Suprapubic skin (tissue), 4 donors: Measurements from ENCODE around the gene ZNF281. TPM values are rescaled to one million over a fixed set of nuclear protein-coding genes. Genes with fewer than 3 reads are reported as not detected.

Source experiments
- DNase-seq, 2 donors: peaks; one replicate each; pipeline ENCODE4 v3.0.0-alpha.2; 2019; ENCODE audit warnings: low spot score in 2 of 2
- H3K27ac ChIP-seq: fragments of 200-600 bp; sonication (generic); one replicate; pipeline ENCODE4 v1.5.1; 2019
- H3K27me3 ChIP-seq: fragments of 200-600 bp; sonication (generic); one replicate; pipeline ENCODE4 v1.5.1; 2019
- H3K36me3 ChIP-seq: fragments of 200-600 bp; sonication (generic); one replicate; pipeline ENCODE4 v1.5.1; 2019
- H3K4me1 ChIP-seq: fragments of 200-600 bp; sonication (generic); one replicate; pipeline ENCODE4 v1.5.1; 2019
- H3K4me3 ChIP-seq: fragments of 200-600 bp; sonication (generic); one replicate; pipeline ENCODE4 v1.5.1; 2019; ENCODE audit warnings: mild to moderate bottlenecking
- H3K9me3 ChIP-seq: fragments of 200-600 bp; sonication (generic); one replicate; pipeline ENCODE4 v1.5.1; 2019
- CTCF ChIP-seq, 2 donors: fragments of 200-600 bp in 1 of 2; fragments of 450-650 bp in 1 of 2; sonication (generic) in 1 of 2; IDR thresholded peaks; one replicate each; pipeline ENCODE4 v1.5.1; 2016 to 2019; ENCODE audit warnings: antibody characterized with exemption in 2 of 2, mild to moderate bottlenecking in 1 of 2, moderate library complexity in 1 of 2
- EP300 ChIP-seq: sonication (generic); formaldehyde crosslinking; IDR thresholded peaks from one replicate; pipeline ENCODE4 v1.6.1; 2017; ENCODE audit warnings: antibody characterized with exemption
- POLR2A ChIP-seq, 2 donors: fragments of 450-650 bp; IDR thresholded peaks; one replicate each; pipeline ENCODE4 v1.6.1; 2017; ENCODE audit warnings: antibody characterized with exemption in 2 of 2, mild to moderate bottlenecking in 2 of 2, moderate library complexity in 2 of 2
- POLR2AphosphoS5 ChIP-seq, 3 donors: sonication (generic); formaldehyde crosslinking; IDR thresholded peaks; one replicate each; pipeline ENCODE4 v1.6.1; 2017; ENCODE audit warnings: antibody characterized with exemption in 3 of 3
- WGBS: methylation state at CpG from one replicate; pipeline ENCODE4 v1.1.5; 2018; 5-methylcytosine and 5-hydroxymethylcytosine counted together
- total RNA-seq, 4 donors: library from RNA; depleted of rRNA; stranded (reverse); fragments of >200 nt; gene quantifications; one replicate each; pipeline ENCODE4 v1.1.0, GENCODE V29; 2016

The ZNF281 gene
- total RNA-seq, 4 donors from 2014 or later = 4.5 to 9.4 (median 8.2) TPM

DNA sequence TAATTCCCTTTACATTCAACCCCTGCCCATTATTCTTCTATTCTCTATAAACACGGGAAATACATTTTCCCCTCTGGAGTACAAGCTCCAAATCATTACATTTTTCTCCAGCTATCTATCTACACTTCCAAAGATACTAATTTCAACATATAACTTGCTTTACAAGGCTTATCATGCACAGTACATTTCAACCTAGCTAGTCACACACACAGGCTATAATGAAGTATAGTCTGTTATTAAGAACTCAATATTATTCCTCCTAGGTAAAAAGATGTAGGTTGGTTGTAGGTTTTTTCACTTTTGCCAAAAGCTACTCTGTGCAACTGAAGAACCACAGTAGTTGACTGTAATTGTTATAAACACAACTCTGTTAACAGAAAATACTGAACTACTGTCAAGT, 8.1 kb downstream of the ZNF281 start:
- H3K36me3 ChIP-seq = no peaks in the 10 kb centered on the region
- H3K4me3 ChIP-seq = no peak overlapping the region
- no peaks in the 10 kb centered on the region for H3K27me3 ChIP-seq
- no peak for DNase-seq
- WGBS = 96% methylated on average over 1 of the region's 1 CpG
- no peak overlapping the region for H3K27ac ChIP-seq
- no peaks in the 10 kb centered on the region for H3K9me3 ChIP-seq
- H3K4me1 ChIP-seq = peaks cover under 1% of the 10 kb centered on the region
- TF ChIP-seq POLR2AphosphoS5 (IDR thresholded peaks at IDR 0.05) (no peak), POLR2A (IDR thresholded peaks at IDR 0.05) (no peak), CTCF (IDR thresholded peaks at IDR 0.05) (no peak), EP300 (no peak)

GRCh38 chr1:200401263-200401662, 8.6 kb downstream of the ZNF281 start:
- DNase-seq = no peak
- H3K27ac ChIP-seq = no peak overlapping the region
- no peaks in the 10 kb centered on the region for H3K27me3 ChIP-seq
- H3K4me3 ChIP-seq = no peak overlapping the region
- H3K36me3 ChIP-seq = no peaks in the 10 kb centered on the region
- H3K4me1 ChIP-seq = no peaks in the 10 kb centered on the region
- no peak for TF ChIP-seq EP300
- no peak for TF ChIP-seq POLR2A (IDR thresholded peaks at IDR 0.05)
- no peak for TF ChIP-seq POLR2AphosphoS5 (IDR thresholded peaks at IDR 0.05)
- no peak for TF ChIP-seq CTCF (IDR thresholded peaks at IDR 0.05)
- 89% methylated on average over 2 of the region's 2 CpGs for WGBS
- H3K9me3 ChIP-seq = no peaks in the 10 kb centered on the region

- Histone ChIP-seq H3K36me3 (no peaks in the 10 kb centered on the region), H3K9me3 (no peaks in the 10 kb centered on the region), H3K27me3 (no peaks in the 10 kb centered on the region), H3K4me1 (no peaks in the 10 kb centered on the region), H3K4me3 (no peak overlapping the region), H3K27ac (no peak overlapping the region)
- TF ChIP-seq POLR2A (IDR thresholded peaks at IDR 0.05) = no peak
- DNase-seq = no peak
- 86% methylated on average over 2 of the region's 2 CpGs for WGBS
These were observed 9.3 kb downstream of the ZNF281 start for GRCh38 chr1:200400556-200400955.

- Histone ChIP-seq H3K4me1 (no peaks in the 10 kb centered on the region), H3K4me3 (no peak overlapping the region), H3K27ac (no peak overlapping the region), H3K36me3 (no peaks in the 10 kb centered on the region), H3K27me3 (no peaks in the 10 kb centered on the region), H3K9me3 (no peaks in the 10 kb centered on the region)
- WGBS = 100% methylated on average over 1 of the region's 1 CpG
- TF ChIP-seq POLR2AphosphoS5 (IDR thresholded peaks at IDR 0.05) (no peak), CTCF (IDR thresholded peaks at IDR 0.05) (no peak), EP300 (no peak), POLR2A (IDR thresholded peaks at IDR 0.05) (no peak)
- DNase-seq = no peak
These were observed 10.0 kb downstream of the ZNF281 start for GRCh38 chr1:200399860-200400259.

DNA sequence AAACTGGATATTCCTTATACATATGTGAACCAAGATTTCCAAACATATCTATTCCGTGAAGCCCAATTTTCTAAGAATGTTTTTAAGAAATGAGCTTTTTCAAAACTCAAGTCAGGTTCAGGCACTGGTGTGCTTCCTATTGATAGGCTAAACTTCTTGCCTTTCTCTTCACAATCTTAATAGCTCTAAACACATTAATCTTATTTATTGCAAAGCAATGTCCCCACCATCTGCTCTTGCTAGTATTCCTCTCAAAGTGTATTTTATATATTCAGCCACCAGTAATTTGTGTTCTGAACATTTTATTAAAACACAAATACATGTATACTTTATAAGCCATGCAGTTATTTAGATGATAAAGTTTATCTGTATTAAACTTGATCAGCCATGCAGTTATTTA, 11.5 kb downstream of the ZNF281 start:
- H3K36me3 ChIP-seq = no peaks in the 10 kb centered on the region
- H3K27me3 ChIP-seq = no peaks in the 10 kb centered on the region
- no peaks in the 10 kb centered on the region for H3K4me1 ChIP-seq
- no peaks in the 10 kb centered on the region for H3K9me3 ChIP-seq
- no peak overlapping the region for H3K4me3 ChIP-seq
- no peak for DNase-seq
- no peak overlapping the region for H3K27ac ChIP-seq
- TF ChIP-seq CTCF (IDR thresholded peaks at IDR 0.05) (no peak), EP300 (no peak), POLR2AphosphoS5 (IDR thresholded peaks at IDR 0.05) (no peak), POLR2A (IDR thresholded peaks at IDR 0.05) (no peak)
- WGBS = 98% methylated on average over 1 of the region's 1 CpG

GRCh38 chr1:200392625-200393185, 17.1 kb downstream of the ZNF281 start:
- 97% methylated on average over 7 of the region's 7 CpGs for WGBS
- H3K4me1 ChIP-seq = no peaks in the 10 kb centered on the region
- DNase-seq = no peak

More at GRCh38 chr1:200392625-200393185, 17.1 kb downstream of the ZNF281 start:
- H3K27ac ChIP-seq = no peak overlapping the region
- no peak for TF ChIP-seq CTCF (IDR thresholded peaks at IDR 0.05)
- no peak for TF ChIP-seq POLR2AphosphoS5 (IDR thresholded peaks at IDR 0.05)
- no peak for TF ChIP-seq POLR2A (IDR thresholded peaks at IDR 0.05)
- H3K36me3 ChIP-seq = no peaks in the 10 kb centered on the region
- no peaks in the 10 kb centered on the region for H3K27me3 ChIP-seq
- no peak overlapping the region for H3K4me3 ChIP-seq
- H3K9me3 ChIP-seq = no peaks in the 10 kb centered on the region
